GM18868 (cell line): ENCODE data around the gene ZW10.
"Not testable (repeated sequence)": the region's sequence is repeated elsewhere in the genome, so short reads cannot be mapped to it uniquely, and the experiment has no call there.

Experiments
- ATAC-seq: cut with Tn5 transposase; IDR thresholded peaks from one replicate; pipeline ENCODE4 v1.9.1; 2021; ENCODE audit warnings: mild to moderate bottlenecking, moderate library complexity; ENCODE audit not compliant: unreplicated experiment

Gene ZW10, protein sequence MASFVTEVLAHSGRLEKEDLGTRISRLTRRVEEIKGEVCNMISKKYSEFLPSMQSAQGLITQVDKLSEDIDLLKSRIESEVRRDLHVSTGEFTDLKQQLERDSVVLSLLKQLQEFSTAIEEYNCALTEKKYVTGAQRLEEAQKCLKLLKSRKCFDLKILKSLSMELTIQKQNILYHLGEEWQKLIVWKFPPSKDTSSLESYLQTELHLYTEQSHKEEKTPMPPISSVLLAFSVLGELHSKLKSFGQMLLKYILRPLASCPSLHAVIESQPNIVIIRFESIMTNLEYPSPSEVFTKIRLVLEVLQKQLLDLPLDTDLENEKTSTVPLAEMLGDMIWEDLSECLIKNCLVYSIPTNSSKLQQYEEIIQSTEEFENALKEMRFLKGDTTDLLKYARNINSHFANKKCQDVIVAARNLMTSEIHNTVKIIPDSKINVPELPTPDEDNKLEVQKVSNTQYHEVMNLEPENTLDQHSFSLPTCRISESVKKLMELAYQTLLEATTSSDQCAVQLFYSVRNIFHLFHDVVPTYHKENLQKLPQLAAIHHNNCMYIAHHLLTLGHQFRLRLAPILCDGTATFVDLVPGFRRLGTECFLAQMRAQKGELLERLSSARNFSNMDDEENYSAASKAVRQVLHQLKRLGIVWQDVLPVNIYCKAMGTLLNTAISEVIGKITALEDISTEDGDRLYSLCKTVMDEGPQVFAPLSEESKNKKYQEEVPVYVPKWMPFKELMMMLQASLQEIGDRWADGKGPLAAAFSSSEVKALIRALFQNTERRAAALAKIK

GRCh38 chr11:113773416-113774173 is at the start of gene ZW10:
ZW10 (minus strand) TSS chr11:113773692; CDS start chr11:113773666, 26 bp downstream.
- ATAC-seq: peak; percentile 99

DNA sequence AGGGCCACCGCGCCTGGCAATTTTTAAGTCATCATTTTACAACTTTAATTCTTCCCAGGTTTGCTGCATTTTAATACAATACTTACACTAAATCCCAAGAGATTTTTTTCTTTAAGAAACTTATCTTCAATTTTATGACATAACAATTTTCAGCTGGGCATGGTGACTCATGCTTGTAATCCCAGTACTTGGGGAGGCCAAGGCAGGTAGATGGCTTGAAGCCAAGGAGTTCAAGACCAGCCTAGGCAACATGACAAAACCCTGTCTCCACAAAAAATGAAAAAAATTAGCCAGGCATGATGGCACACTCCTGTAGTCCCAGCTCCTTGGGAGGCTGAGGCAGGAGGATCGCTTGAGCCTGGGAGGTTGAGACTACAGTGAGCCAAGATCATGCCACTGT is 44.9 kb upstream of the ZW10 start:
- ATAC-seq: no peak

- ATAC-seq: no peak
Observed at GRCh38 chr11:113817626-113818025, 44.1 kb upstream of the ZW10 start.

DNA sequence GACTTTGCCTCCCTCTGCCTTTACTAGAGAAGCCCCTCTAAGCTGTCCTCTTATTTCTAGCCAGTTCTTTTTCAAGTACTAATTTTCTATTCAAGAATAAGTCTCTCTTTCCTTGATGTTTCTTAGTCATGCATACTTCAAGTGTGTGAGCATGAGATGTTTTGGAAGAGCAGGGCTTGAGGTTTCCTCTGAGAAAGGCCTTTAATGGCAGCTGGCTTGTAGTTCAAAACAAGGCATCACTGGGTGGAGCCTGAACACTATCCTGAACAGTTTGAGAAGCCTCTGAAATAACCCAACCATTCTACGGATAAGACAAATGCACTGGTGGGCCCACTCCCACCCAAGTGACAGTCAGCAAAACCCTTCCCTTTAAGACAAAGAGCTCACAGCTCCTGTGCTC is 43.7 kb upstream of the ZW10 start:
- ATAC-seq: no peak

DNA sequence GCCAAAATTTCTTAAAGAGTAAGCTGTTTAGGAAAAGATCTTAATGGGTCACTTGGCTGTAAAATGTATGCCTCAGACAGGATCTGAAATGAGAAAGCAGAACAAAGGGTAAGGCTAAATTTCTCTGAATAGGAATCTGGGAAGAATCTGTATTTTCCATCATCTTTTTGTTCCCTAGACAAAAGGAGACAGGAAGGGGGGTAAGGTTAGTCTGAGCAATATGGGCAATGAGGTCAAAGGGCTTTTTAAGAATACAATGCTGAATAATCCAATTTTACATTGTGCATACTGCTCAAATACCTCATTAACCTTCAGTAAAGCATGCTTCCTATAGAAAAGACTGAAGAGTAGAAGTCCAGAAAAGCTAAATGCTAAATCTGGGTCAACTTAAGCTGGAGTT is 40.7 kb upstream of the ZW10 start:
- no peak for ATAC-seq

- ATAC-seq: no peak
Observed at GRCh38 chr11:113808931-113809330, 35.4 kb upstream of the ZW10 start.

DNA sequence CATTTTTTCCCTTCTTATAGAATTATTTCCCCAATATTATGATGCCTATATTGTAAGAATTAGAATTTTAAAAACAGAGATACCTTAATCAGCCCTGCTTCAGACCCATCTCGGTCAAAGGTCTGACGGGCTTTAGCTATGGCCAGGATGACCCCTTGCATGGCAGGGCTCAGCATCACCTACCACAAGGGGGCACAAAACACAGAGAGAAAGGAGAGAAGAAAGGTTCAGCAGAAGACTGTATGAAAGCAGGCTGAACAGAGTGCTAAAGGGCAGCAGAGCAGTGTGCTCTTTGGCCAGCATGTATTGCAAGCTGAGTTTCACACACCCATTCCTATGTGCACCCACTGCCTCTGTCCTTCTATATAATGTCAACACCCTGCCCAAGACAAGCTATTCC is 32.9 kb upstream of the ZW10 start:
- peak; percentile 64 for ATAC-seq

DNA sequence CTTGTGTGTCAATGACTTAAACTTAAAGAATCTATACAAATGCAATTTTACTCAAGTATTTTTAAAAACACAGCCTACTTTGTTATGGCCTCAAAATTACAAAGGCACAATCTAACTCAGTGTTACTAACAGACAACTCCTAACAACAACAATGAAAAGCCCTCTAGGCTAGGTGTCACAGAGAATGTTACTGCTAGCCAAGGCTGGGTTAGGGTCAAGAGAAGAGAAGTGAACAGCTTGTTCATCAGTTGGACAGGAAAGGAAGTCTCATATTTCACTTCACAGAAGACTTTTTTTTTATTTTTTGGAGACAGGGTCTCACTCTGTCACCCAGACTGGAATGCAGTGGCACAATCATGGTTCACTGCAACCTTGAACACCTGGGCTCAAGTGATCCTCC is 32.1 kb upstream of the ZW10 start:
- no peak for ATAC-seq

DNA sequence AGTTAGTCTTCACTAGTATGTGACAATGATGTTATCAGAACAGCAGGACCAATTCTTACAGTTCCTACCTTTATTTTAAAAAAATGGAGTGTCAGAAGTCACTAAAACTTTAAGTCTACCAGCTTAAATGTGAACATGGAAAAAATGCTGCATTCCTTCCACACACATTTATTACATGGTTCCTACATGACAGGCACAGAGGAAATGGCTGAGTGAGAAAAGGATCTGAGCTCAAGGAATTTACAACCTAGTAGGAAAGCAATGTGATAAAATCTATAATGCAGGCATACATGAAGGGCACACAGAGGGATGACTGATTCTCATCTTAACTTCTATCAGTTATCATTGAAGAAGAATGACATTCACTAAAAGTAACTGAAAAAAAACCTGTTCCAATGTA is 29.1 kb upstream of the ZW10 start:
- no peak for ATAC-seq

DNA sequence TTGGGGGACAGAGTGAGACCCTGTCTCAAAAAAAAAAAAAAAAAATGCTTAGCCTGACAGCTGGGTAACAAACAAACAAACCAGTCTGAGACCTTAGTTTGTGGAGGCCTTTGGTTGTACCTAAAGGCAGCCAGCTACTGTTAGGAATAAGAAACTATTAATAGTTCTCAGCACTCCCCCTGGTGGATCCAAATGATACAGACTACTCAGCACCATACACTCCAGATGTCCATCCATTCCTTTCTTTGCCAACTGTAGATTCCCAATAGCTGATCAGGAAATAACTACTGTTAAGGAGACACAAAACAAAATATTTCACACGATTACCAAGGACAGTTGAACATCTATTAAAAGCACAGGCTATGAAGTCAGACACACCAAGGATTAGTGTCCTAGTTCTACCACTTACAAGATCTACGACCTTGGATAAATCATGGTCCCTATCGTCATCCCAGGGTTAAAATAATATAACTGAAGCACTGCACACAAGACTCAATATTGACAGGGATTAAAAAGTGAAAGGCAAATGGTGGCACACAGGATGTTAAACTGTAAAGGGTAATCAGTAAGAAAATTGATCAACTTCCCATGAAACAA is 23.3 kb upstream of the ZW10 start:
- peak; percentile 72 for ATAC-seq

DNA sequence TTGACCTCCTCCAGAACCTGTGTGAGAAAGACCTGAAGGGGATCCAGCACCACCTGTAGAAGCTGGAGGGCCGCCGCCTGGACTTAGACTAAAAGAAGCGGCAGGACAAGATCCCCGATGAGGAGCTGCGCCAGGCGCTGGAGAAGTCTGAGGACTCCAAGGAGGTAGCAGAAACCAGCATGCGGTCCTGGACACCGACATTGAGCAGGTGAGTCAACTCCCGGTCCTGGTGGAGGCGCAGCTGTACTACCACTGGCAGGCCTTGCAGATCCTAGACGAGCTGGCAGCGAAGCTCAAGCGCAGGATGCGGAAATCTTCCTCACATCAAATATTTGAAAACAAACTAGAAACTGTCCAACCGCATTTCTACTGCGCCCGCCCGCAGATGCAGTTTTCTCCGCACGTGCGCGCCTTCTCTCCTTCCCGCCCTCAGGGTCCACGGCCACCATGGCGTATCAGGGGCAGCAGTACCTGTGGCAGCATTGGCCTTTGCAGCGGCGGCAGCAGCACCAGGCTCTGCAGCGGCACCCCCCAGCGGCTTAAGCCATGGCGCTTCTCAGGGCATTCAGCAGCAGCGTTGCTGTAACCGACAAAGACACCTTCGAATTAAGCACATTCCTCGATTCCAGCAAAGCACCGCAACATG is 16.3 kb upstream of the ZW10 start:
- ATAC-seq: no peak

- ATAC-seq: not testable (repeated sequence)
Observed at GRCh38 chr11:113789016-113789415, 15.5 kb upstream of the ZW10 start.

DNA sequence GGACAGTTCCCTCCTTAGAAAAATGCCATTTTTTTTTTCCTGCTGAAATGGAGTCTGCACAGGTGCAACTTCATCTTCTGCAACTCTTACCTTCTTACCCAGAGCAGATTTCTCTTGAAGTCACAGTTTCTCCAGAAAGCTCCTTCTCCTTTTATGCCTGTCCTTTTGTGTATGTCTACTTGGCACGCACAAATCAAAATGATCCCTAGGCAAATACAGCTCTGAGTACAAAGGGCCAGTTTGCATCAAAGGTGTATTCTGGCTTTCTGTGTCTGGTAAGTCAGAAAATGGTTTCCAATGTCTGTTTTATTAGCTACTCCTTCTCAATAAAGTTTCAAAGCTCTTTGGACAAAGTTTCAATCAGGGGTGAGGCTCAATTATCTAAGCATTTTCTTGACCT is 8.6 kb upstream of the ZW10 start:
- no peak for ATAC-seq

DNA sequence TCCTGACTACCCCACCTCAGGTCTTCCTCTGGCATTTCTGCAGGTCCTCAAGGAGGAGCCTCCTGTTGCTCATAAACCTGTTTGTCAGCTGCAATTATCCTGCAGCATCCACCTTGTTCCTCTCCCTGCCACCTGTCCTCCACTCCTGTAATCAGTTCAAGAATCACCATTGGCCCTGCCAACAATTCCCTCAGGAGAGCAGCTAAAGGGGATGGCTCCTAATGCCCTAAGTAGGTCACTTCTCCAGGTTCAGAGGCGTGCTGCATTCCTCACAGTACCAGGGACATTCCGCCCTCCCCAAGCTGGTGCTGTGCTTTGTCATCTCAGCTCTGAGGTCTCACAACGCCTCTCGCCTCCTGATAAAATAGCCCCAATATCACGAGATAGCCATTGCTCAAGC is 8.2 kb upstream of the ZW10 start:
- ATAC-seq: no peak

- ATAC-seq: no peak
Observed at GRCh38 chr11:113779496-113779895, 6.0 kb upstream of the ZW10 start, which contains the start of gene CLDN25. CLDN25 (plus strand) TSS chr11:113779796; CDS start chr11:113779796, 0 bp downstream.

DNA sequence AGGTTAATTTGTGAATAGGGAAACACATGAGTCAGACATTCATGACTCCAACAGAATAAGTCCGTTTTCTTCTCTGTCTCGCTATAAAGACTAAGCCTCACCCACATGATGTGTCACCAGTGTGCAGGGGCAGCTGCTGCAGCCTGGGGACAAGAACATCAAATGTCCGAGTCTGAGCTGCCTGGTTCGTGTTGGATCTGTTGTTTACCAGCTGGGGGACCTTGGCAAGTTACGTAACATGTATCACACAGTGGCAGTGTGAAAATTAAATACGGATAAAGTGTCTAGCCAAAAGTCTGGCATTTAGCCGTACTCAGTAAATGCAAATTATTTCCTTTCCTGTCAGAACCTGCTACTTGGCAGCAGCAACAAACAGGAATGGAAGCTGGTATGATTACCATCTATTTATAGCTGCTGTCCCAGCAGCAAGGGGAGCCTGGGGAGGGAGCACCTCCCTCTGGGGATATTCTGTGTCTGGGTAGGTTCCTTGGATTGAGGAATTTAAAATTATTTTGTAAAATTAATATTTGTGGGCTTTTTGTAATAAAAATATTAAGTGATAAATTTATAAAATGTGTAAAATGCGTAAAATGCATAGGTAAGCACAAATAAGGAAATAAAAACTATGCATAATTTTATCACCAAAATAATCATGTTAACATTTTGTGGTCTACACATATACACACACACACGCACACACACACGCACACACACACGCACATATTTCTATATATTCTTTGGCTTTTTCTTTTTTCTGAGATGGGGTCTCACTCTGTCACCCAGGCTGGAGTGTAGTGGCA is 4.8 kb upstream of the ZW10 start:
- ATAC-seq: no peak

GRCh38 chr11:113774174-113774503 is 647 bp upstream of the ZW10 start:
- no peak for ATAC-seq

- no peak for ATAC-seq
Observed at GRCh38 chr11:113773092-113773415, 438 bp downstream of the ZW10 start.

GRCh38 chr11:113771964-113772363 is 1.5 kb downstream of the ZW10 start:
- ATAC-seq: no peak
